Erythroblast (primary cell): ENCODE data around the gene ADGRD2.

Source experiments
- GATA1 ChIP-seq: IDR thresholded peaks from 2 replicates; pipeline ENCODE4 v1.6.1; 2011; ENCODE audit warnings: low read depth, mild to moderate bottlenecking, control low read depth, low read length, moderate library complexity
- POLR2A ChIP-seq: IDR thresholded peaks from 2 replicates; pipeline ENCODE4 v1.6.1; 2011; ENCODE audit warnings: mild to moderate bottlenecking, low read length

- no peak for TF ChIP-seq POLR2A
- no peak for TF ChIP-seq GATA1
Observed at GRCh38 chr9:124471761-124472160, 21.5 kb downstream of the ADGRD2 start.
